H9 (cell line): Measurements from ENCODE around the gene TUBGCP6. TPM values are rescaled to one million over a fixed set of nuclear protein-coding genes. Genes with fewer than 3 reads are reported as not detected.

Experiments
- DNase-seq: peaks from one replicate; pipeline ENCODE4 v3.0.0-alpha.2; 2017
- H2AFZ ChIP-seq: one replicate; pipeline ENCODE4 v1.6.1; 2013; ENCODE audit warnings: mild to moderate bottlenecking, low read length, control low read depth, moderate library complexity
- H2AK5ac ChIP-seq: 2 replicates; pipeline ENCODE4 v1.6.1; 2013; ENCODE audit warnings: low read length, control low read depth, mixed read lengths; ENCODE audit not compliant: insufficient read length
- H2BK120ac ChIP-seq: one replicate; pipeline ENCODE4 v1.6.1; 2013; ENCODE audit warnings: low read depth, mild to moderate bottlenecking, low read length, control low read depth, inconsistent platforms; ENCODE audit not compliant: poor library complexity, severe bottlenecking
- H2BK12ac ChIP-seq: 2 replicates; pipeline ENCODE4 v1.6.1; 2013; ENCODE audit warnings: low read length, control low read depth, mixed read lengths, low read depth; ENCODE audit not compliant: insufficient read length
- H2BK15ac ChIP-seq: 2 replicates; pipeline ENCODE4 v1.6.1; 2013; ENCODE audit warnings: low read depth, low read length, control low read depth
- H2BK20ac ChIP-seq: one replicate; pipeline ENCODE4 v1.6.1; 2013; ENCODE audit warnings: low read depth, mild to moderate bottlenecking, low read length, control low read depth, inconsistent platforms; ENCODE audit not compliant: poor library complexity, severe bottlenecking
- H2BK5ac ChIP-seq: 2 replicates; pipeline ENCODE4 v1.6.1; 2013; ENCODE audit warnings: low read length, control low read depth, mixed read lengths; ENCODE audit not compliant: insufficient read length
- H3K14ac ChIP-seq: 2 replicates; pipeline ENCODE4 v1.6.1; 2013; ENCODE audit warnings: low read length, control low read depth; ENCODE audit not compliant: insufficient read depth
- H3K18ac ChIP-seq: 2 replicates; pipeline ENCODE4 v1.6.1; 2013; ENCODE audit warnings: low read depth, mild to moderate bottlenecking, mixed read lengths, low read length, control low read depth; ENCODE audit not compliant: insufficient read length
- H3K23ac ChIP-seq: 2 replicates; pipeline ENCODE4 v1.6.1; 2013; ENCODE audit warnings: low read length, control low read depth, mixed read lengths, low read depth; ENCODE audit not compliant: insufficient read length
- H3K23me2 ChIP-seq: 2 replicates; pipeline ENCODE4 v1.6.1; 2013; ENCODE audit warnings: low read depth, mild to moderate bottlenecking, mixed read lengths, low read length, control low read depth; ENCODE audit not compliant: insufficient read length, poor library complexity, severe bottlenecking
- H3K27ac ChIP-seq: 2 replicates; pipeline ENCODE4 v1.5.1; 2013; ENCODE audit warnings: low read length, control low read depth, mixed read lengths, low read depth; ENCODE audit not compliant: insufficient read length
- H3K27me3 ChIP-seq: 2 replicates; pipeline ENCODE4 v1.6.1; 2013; ENCODE audit warnings: low read length, control low read depth, inconsistent platforms; ENCODE audit not compliant: insufficient read depth
- H3K4ac ChIP-seq: 2 replicates; pipeline ENCODE4 v1.6.1; 2013; ENCODE audit warnings: low read depth, mild to moderate bottlenecking, control low read depth, inconsistent platforms, low read length, moderate library complexity
- H3K4me1 ChIP-seq: 2 replicates; pipeline ENCODE4 v1.6.1; 2013; ENCODE audit warnings: low read length, control low read depth, inconsistent platforms; ENCODE audit not compliant: insufficient read depth
- H3K4me2 ChIP-seq: 2 replicates; pipeline ENCODE4 v1.6.1; 2013; ENCODE audit warnings: low read length, control low read depth, mixed read lengths; ENCODE audit not compliant: insufficient read length, insufficient read depth
- H3K56ac ChIP-seq: 2 replicates; pipeline ENCODE4 v1.6.1; 2013; ENCODE audit warnings: low read depth, mild to moderate bottlenecking, mixed read lengths, low read length, control low read depth; ENCODE audit not compliant: insufficient read length
- H3K79me1 ChIP-seq: 2 replicates; pipeline ENCODE4 v1.6.1; 2013; ENCODE audit warnings: low read depth, mild to moderate bottlenecking, moderate library complexity, low read length, control low read depth, inconsistent platforms; ENCODE audit not compliant: insufficient read depth, poor library complexity, severe bottlenecking
- H3K79me2 ChIP-seq: 2 replicates; pipeline ENCODE4 v1.6.1; 2013; ENCODE audit warnings: low read length, control low read depth, inconsistent platforms; ENCODE audit not compliant: insufficient read depth
- H3K9ac ChIP-seq: 2 replicates; pipeline ENCODE4 v1.6.1; 2013; ENCODE audit warnings: low read length, control low read depth, mixed read lengths; ENCODE audit not compliant: insufficient read length; ENCODE audit errors: extremely low read depth
- H3K9me3 ChIP-seq: one replicate; pipeline ENCODE4 v1.6.1; 2013; ENCODE audit warnings: low read depth, low read length, inconsistent platforms; ENCODE audit not compliant: control insufficient read depth
- H3T11ph ChIP-seq: one replicate; pipeline ENCODE4 v1.6.1; 2013; ENCODE audit warnings: mild to moderate bottlenecking, low read length, control low read depth, inconsistent platforms
- H4K20me1 ChIP-seq: one replicate; pipeline ENCODE4 v1.6.1; 2013; ENCODE audit not compliant: control insufficient read depth, insufficient read length, insufficient read depth
- H4K5ac ChIP-seq: 2 replicates; pipeline ENCODE4 v1.6.1; 2013; ENCODE audit warnings: low read depth, mild to moderate bottlenecking, mixed read lengths, low read length, control low read depth; ENCODE audit not compliant: insufficient read length
- H4K8ac ChIP-seq: replicated peaks from 2 replicates; pipeline ENCODE4 v1.6.1; 2013; ENCODE audit warnings: low read length, control low read depth, mixed read lengths, low read depth; ENCODE audit not compliant: insufficient read length
- H4K91ac ChIP-seq: 2 replicates; pipeline ENCODE4 v1.6.1; 2013; ENCODE audit warnings: low read depth, mild to moderate bottlenecking, moderate library complexity, mixed read lengths, low read length, control low read depth; ENCODE audit not compliant: insufficient read length
- H3K27ac Mint-ChIP-seq, 3 experiments: 2 replicates in 2 of 3; 3 replicates in 1 of 3; pipeline ENCODE4 v1.8.0; 2020 to 2021; ENCODE audit warnings: mixed read lengths in 3 of 3, mild to moderate bottlenecking in 1 of 3, moderate library complexity in 1 of 3
- H3K27me3 Mint-ChIP-seq: 2 replicates; pipeline ENCODE4 v1.8.0; 2021; ENCODE audit warnings: low read depth, mild to moderate bottlenecking, moderate library complexity, mixed read lengths
- H3K36me3 Mint-ChIP-seq, 3 experiments: 2 replicates in 2 of 3; 3 replicates in 1 of 3; pipeline ENCODE4 v1.8.0; 2020 to 2021; ENCODE audit warnings: low read depth in 3 of 3, mixed read lengths in 3 of 3; ENCODE audit not compliant: insufficient read depth in 1 of 3
- H3K4me1 Mint-ChIP-seq, 2 experiments: 2 replicates each; pipeline ENCODE4 v1.8.0; 2020; ENCODE audit warnings: mixed read lengths in 2 of 2
- H3K4me3 Mint-ChIP-seq, 2 experiments: 2 replicates in 1 of 2; 3 replicates in 1 of 2; pipeline ENCODE4 v1.8.0; 2020 to 2021; ENCODE audit warnings: mild to moderate bottlenecking in 2 of 2, mixed read lengths in 2 of 2, moderate library complexity in 1 of 2
- H3K9me3 Mint-ChIP-seq, 2 experiments: 2 replicates in 1 of 2; 3 replicates in 1 of 2; pipeline ENCODE4 v1.8.0; 2020; ENCODE audit warnings: mild to moderate bottlenecking in 2 of 2, mixed read lengths in 2 of 2, moderate library complexity in 1 of 2
- WGBS: extraction: QIAGEN DNeasy Blood & Tissue Kit; methylation state at CpG from one replicate; pipeline ENCODE4 v1.1.7; 2013; ENCODE audit warnings: missing lambda C conversion rate, low lambda C conversion rate, mixed read lengths; ENCODE audit not compliant: insufficient read length; ENCODE audit errors: extremely low coverage; 5-methylcytosine and 5-hydroxymethylcytosine counted together
- total RNA-seq: library from RNA; stranded (reverse); gene quantifications from 2 replicates; pipeline ENCODE4 v1.2.1, GENCODE V29; 2021
- TF ChIP-seq, protein P1 (sequence below): fragments of 200-600 bp; sonication (generic); conservative IDR thresholded peaks from 3 replicates; pipeline ENCODE4 v1.8.0; 2021; ENCODE audit warnings: antibody characterized with exemption, mild to moderate bottlenecking

Gene TUBGCP6
- total RNA-seq, 1 experiment from 2014 or later, result 29.0 TPM

DNA sequence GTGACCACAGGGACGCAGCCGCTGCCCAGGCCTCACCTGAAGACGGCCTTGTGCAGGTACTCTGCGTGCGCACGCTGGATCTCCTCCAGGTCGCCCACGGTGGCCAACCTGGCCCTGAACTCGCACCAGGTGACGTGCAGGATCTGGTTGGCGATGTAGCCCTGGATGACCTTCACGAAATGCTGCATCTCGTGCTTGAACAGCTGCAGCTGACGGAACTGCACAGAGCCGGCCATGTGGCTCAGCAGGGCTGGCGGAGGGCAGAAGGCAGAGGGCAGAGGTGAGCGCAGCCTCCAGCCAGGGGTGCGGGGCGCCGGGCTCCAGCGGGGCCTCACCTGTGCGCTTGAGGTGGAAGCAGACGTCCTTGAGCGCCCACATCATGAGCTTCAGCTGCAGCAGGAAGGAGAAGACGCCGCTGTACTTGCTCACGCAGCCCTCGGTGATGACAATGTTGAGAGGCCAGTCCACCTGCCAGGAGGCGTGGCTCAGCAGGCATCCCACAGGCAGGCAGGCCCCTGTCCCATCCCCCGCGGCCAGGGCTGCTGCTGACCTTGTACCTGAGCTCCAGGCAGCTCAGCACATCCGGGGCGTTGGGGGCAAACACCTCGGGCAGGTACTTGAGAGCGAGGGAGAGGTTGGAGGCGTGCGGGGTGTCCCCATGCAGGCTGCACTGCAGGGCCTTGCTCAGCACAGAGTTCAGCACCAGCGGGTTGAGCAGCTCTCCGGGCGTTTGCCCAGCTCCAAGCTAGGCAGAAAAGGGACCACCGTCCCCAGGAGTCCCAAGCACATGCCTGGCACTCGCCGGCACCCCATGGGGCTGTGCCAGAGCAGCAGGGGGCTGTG, 26.4 kb downstream of the TUBGCP6 start:
- no peak for DNase-seq
- H3K4me2 ChIP-seq, result no peak overlapping the region
- no peaks in the 10 kb centered on the region for H3K27me3 ChIP-seq
- no peak overlapping the region for H2AK5ac ChIP-seq
- no peak overlapping the region for H3K27ac ChIP-seq
- H2BK120ac ChIP-seq, result no peak overlapping the region
- H2AFZ ChIP-seq, result no peak overlapping the region
- no peak overlapping the region for H3K9ac ChIP-seq
- H3K27ac Mint-ChIP-seq, result no peak overlapping the region
- H3K4me1 Mint-ChIP-seq, result peaks cover 5 to 9% of the 10 kb centered on the region in 2 experiments
- TF ChIP-seq, protein P1, sequence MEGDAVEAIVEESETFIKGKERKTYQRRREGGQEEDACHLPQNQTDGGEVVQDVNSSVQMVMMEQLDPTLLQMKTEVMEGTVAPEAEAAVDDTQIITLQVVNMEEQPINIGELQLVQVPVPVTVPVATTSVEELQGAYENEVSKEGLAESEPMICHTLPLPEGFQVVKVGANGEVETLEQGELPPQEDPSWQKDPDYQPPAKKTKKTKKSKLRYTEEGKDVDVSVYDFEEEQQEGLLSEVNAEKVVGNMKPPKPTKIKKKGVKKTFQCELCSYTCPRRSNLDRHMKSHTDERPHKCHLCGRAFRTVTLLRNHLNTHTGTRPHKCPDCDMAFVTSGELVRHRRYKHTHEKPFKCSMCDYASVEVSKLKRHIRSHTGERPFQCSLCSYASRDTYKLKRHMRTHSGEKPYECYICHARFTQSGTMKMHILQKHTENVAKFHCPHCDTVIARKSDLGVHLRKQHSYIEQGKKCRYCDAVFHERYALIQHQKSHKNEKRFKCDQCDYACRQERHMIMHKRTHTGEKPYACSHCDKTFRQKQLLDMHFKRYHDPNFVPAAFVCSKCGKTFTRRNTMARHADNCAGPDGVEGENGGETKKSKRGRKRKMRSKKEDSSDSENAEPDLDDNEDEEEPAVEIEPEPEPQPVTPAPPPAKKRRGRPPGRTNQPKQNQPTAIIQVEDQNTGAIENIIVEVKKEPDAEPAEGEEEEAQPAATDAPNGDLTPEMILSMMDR, result no peak
- H2BK12ac ChIP-seq, result no peak overlapping the region
- peaks cover 0 to 2% of the 10 kb centered on the region in 2 experiments; a peak in 1 of 5 replicates for H3K9me3 Mint-ChIP-seq
- H4K91ac ChIP-seq, result no peak overlapping the region
- no peaks in the 10 kb centered on the region for H3K79me1 ChIP-seq
- H3K18ac ChIP-seq, result no peak overlapping the region
- no peak overlapping the region for H3K14ac ChIP-seq
- peaks cover 3% of the 10 kb centered on the region; the same call in 1 of the 2 replicates for H3K79me2 ChIP-seq
- H3K4me3 Mint-ChIP-seq, result no peak overlapping the region
- no peak overlapping the region for H2BK5ac ChIP-seq
- no peak overlapping the region for H3K56ac ChIP-seq
- H4K5ac ChIP-seq, result no peak overlapping the region
- H3K27me3 Mint-ChIP-seq, result no peaks in the 10 kb centered on the region
- H3K4me1 ChIP-seq, result no peaks in the 10 kb centered on the region
- no peak overlapping the region for H3T11ph ChIP-seq
- WGBS, result no CpG with 5 or more reads among the region's 43 CpGs
- H3K4ac ChIP-seq, result no peak overlapping the region
- H4K8ac ChIP-seq, result no peak overlapping the region
- peaks cover 3% of the 10 kb centered on the region for H4K20me1 ChIP-seq
- no peak overlapping the region for H3K23ac ChIP-seq
- no peaks in the 10 kb centered on the region for H3K9me3 ChIP-seq
- peaks cover 24 to 79% (median 68%) of the 10 kb centered on the region in 3 experiments for H3K36me3 Mint-ChIP-seq
- H2BK20ac ChIP-seq, result no peak overlapping the region
- no peak overlapping the region for H2BK15ac ChIP-seq
- H3K23me2 ChIP-seq, result no peaks in the 10 kb centered on the region
